ENCODE data around the gene LCN6.
"Not testable (repeated sequence)": the region's sequence is repeated elsewhere in the genome, so short reads cannot be mapped to it uniquely, and the experiment has no call there.

Gene LCN6

DNA sequence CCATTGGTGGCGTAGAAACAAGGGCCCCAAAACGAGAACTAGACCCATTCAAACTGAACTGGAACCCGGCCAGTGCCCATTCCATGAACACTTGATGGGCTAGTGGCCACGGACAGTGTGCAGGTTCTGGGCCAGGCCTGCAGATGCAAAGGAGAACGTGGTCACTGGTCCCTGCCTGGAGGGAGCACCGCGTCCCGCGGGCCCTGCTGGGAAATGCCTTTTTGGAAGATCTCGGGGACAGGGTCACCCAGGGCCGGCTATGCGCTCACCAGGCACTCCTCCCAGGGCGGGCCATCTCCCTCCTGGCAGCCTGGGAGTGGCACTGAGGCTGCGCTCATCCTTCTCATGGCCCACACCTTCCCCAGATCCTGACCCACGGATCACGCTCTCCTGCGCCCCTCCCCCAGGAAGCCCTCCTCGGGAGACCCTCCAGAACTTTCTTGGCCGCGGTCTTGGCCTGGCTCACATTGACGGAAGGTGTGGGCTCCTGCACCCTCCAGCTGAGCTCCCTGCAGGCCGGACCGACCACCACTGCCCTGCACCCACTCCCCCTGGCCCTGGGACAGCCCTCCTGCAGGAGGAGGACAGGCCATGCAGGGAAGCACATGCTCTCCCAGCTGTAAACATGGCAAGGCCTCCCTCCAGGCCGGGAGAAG, 38.7 kb downstream of the LCN6 start:
- DNase-seq (ENCODE audit: low spot score): no peak

DNA sequence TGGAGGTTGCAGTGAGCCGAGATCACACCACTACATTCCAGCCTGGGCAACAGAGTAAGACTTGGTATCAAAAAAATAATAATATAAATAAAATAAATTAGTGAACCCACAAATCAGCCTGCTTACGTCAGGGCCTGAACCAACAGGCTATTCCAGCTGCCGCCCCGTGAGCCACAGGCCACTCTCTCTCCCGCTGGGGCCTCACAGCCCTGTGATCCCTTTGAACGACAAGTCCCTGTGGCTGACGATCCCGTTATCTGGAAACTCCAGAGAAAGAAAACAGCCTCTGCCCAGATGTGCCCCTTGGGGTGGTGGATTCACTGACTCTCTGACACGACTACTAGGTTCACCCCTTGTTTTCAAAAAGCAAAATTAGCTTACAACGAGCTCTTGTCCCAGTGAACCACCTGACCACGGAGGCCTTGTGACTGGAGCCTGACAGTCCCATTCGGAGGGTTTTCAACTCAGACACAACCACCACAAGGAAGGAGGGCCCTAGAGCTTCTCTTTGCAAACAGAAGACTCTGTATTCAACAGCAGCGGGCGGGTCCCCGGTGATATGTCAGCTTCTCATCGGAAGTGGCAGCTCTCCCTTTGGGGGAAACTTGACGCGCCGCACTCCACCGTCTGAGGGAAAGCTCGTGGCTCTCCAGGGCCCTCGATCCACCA, 40.3 kb downstream of the LCN6 start:
- no peak for DNase-seq (ENCODE audit: low spot score)

DNA sequence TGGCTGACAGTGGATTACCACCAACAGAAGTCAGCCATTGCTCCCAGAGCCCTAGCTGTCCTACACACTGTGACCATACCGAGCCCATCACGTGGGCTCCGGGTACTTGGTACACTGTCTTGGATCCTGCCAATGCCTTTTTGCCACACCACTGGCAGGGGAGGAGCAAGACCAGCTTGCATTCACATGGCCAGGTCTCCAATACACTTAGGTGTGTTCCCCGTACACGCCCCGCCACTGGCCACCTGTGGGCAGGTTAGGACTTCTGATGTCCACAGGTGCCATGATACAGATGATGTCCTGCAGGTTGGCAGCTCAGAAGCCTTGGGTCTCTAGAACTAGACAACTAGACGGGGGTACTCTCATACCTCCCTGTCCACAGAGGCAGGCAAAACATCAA, 41.3 kb downstream of the LCN6 start:
- DNase-seq (ENCODE audit: low spot score): no peak

DNA sequence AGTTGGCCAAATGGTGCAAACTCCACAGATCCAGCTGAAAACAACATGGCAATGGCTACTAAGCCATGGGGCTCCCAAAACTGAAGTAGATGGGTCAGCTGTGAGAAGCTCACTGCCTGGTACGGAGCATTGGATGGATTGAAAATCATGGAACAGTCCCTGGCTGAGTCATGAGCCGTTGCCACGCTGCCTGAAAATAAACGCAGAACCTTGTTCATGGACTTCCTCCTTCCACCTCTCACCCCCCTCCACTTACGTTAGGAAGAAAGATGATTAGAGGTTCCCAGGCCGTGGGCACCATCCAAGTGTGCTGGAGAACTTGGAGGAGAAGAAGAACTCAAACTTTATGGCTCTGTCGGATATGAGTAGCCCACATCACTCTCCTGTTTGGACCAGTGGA, 42.8 kb downstream of the LCN6 start:
- no peak for DNase-seq (ENCODE audit: low spot score)

GRCh38 chr9:136704741-136705140, 43.6 kb downstream of the LCN6 start:
- DNase-seq (ENCODE audit: low spot score): not testable (repeated sequence)

GRCh38 chr9:136703276-136703860, 45.0 kb downstream of the LCN6 start:
- no peak for DNase-seq (ENCODE audit: low spot score)

DNA sequence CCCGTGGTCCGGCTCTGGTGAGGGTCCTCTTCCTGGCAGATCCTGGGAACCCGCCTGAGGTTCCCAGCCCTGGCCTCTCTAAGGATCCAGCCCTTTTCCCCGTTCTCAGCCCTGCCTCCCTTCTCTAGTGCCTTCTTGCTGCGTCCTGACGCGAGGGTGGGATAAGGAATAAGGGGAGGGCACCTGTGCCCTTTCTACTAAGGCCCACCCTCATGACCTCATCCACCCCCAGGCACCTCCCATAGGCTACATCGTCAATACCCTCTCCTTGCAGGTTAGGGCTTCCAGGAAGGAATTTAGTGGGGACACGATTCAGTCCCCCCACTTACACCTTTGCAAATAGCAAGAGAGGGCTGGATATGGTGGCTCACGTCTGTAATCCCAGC, 46.7 kb downstream of the LCN6 start:
- DNase-seq (ENCODE audit: low spot score): no peak

DNA sequence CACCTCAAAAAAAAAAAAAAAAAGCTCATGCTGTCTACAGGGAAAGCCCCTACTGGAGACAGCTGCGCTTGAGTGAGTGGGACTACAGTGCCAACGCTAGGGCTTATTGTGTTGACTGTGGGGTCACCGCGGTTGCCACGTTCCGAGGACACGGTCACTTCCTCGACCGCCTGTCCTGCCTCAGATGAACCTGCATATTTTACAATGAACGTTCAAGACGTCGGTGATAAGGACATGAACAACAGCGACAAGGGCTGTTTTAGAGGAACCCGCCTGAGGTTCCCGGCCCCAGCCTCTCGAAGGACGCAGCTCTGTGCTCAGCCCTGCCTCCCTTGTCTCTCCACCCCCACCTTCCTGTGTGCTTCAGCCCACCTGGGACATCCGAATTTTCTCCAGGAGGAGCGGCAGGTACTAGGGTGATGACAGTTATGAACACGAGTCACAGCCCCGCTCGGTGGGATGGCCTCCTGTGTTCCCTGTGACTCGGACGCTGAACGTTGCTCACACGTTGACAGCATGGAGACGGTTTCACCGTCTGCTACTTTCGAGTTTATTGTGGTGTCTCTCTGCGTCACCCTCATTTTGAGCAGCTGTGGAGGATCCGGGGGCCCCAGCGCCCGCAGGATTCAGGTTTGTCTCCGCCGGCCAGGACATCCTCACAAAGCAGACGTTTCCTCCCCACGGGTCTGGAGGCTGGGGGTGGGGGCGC, 47.2 kb downstream of the LCN6 start:
- DNase-seq (ENCODE audit: low spot score): no peak

DNA sequence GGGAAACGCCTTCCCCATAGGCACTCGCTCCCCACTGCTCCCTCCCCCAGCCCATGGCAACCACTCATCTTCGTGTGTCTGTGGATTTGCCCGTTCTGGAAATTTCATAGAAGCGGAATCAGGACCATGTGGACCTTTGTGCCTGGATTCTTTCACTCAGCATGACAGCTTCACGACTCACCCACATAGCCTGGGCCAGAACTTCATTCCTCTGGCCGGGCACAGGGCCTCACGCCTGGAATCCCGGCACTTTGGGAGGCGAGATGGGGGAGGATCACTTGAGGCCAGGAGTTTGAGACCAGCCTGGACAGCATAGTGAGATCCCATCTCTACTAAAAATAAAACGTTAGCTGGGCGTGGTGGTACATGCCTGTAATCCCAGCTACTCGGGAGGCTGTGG, 48.0 kb downstream of the LCN6 start:
- DNase-seq (ENCODE audit: low spot score): no peak

GRCh38 chr9:136698635-136699246, 49.6 kb downstream of the LCN6 start:
- no peak for DNase-seq (ENCODE audit: low spot score)

DNA sequence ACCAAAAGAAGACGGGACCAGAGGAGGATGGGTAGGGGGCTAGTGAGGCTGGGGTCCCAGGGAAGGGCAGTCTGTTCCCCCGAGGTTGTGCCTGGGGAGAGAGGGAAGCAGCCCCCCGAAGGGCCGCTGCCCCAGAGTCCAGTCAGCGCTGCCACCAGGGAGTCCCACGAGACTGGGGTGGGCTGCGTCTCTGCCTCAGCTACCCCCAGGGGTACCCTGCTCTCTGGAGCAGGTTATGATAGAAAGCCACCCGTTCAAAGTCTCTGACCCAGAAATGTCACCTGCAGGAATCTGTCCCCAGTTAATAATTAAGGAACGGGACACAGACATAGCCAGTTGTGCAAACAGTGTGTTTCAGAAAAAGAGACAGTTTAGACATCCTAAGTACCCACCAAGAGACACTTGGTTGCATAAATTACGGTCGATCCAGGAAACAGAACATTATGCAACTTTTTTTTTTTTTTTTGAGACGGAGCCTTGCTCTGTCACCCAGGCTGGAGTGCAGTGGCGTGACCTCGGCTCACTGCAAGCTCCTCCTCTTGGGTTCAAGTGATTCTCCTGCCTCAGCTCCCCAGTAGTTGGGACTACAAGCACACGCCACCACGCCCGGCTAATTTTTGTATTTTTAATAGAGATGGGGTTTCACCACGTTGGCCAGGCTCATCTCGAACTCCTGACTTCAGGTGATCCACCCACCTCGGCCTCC, 50.4 kb downstream of the LCN6 start:
- no peak for DNase-seq (ENCODE audit: low spot score)

- no peak for DNase-seq (ENCODE audit: low spot score)
These were observed 51.0 kb downstream of the LCN6 start for GRCh38 chr9:136697146-136697820.

GRCh38 chr9:136696502-136696901, 51.8 kb downstream of the LCN6 start:
- no peak for DNase-seq (ENCODE audit: low spot score)

DNA sequence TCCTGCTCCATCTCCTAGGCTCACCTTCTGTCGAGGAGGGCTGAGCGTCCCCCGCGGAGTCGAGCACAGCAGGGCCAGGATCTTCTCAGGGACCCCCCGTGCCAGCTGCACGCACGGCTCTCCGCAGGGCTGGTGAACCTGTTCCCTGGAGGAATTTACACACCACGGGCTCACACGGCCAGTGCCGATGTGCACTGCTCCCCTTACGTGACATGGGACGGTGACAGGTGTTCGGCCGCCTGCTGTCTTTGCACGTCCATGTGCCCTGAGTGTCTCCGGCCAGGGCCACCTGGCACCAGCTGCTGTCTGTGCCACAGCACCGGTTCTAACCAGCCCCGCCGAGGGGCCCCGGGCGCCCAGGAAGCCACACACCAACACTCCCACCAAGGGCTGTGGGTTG, 52.4 kb downstream of the LCN6 start:
- no peak for DNase-seq (ENCODE audit: low spot score)

DNA sequence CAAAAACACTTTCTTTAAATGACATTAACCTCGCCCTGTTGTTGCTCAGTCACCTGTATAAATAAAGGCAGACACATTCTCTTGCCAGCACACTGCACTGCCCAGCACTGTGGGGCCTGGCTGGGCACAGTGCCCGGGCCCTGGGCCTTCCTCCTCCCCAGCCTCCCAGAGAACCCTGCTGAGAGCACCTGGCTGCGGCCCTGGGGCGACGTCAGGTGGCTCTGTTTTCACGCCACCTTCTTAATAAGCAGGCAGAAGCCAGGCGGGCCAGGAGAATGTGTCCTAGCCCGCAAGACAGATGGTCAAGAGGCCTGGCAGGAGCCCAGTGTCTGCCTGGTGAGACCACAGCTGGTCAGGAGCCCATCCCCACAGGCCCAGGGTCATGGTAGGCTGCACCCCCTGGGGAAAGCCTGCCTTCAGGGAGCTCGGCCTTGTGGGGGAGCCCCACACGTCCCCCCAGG, 52.9 kb downstream of the LCN6 start:
- no peak for DNase-seq (ENCODE audit: low spot score)

DNA sequence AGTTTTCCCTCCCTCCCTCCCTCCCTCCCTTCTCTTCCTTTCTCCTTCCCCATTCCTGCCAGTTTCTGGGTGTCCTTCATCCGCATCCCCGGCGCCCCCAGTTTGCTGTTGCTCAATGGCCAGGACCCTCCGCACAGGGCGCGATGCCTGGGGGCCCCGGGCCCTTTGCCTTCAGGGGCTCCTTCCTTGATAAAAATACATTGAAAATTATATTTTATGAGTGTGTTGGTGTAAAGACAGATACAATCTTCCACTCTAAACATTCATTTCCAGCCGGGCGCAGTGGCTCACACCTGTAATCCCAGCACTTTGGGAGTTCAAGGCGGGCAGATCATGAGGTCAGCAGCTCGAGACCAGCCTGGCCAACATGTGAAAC, 53.5 kb downstream of the LCN6 start:
- DNase-seq (ENCODE audit: low spot score): no peak

GRCh38 chr9:136694163-136694871, 54.0 kb downstream of the LCN6 start:
- DNase-seq (ENCODE audit: low spot score): peak; percentile 81

Measured in ecto neural progenitor cell (in vitro differentiated cells).